ENCODE data around the gene TADA1. TPM values are rescaled to one million over a fixed set of nuclear protein-coding genes. Genes with fewer than 3 reads are reported as not detected.

Gene TADA1
- total RNA-seq, 3 donors from 2014 or later = 19.3 to 20.2 (median 19.7) TPM

DNA sequence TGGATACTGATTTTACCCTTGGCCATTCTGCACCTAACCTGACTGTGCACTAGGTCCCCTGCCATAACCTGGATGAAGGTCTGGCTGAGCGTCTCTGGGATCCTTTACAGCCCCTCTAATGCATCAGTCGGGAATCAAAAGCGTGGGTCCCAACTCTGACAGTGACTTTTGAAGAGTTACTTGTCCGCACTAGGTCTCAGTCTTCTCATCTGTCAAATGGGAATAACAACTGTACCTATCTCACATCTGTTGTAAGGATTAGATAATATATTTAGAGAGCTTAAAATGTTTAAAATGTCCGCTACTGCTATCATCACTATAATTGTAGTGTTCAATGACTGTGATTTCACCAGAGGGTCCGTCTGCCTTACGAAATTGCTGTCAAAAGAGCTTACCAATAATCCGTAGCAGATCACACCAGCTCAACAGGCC, 746 bp downstream of the TADA1 start:
- H3K36me3 Mint-ChIP-seq (ENCODE audit: insufficient read depth) = peaks cover 7% of the 10 kb centered on the region
- ATAC-seq = no peak

DNA sequence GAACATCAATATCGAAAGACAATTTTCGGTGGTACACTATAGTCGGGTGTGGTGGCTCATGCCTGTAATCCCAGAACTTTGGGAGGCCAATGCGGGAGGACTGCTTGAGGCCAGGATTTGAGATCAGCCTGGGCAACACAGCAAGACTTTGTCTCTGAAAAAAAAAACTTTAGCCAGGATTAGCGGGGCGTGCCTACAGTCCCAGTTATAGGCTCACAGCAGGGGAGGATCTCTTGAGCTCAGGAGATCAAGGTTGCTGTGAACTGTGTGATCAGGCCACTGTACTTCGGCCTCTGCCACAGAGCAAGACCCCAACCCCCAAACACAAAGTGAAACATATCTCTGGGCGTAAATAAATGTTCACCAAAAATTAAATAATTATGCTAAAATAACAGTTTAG, 1.6 kb downstream of the TADA1 start:
- Mint-ChIP-seq H3K27me3 (ENCODE audit: low read depth) (no peaks in the 10 kb centered on the region), H3K4me3 (peak overlapping the region; percentile 40), H3K9me3 (no peaks in the 10 kb centered on the region), H3K4me1 (ENCODE audit: low read depth) (peaks cover 46% of the 10 kb centered on the region), H3K36me3 (ENCODE audit: insufficient read depth) (peaks cover 7% of the 10 kb centered on the region)
- ATAC-seq (no peak), DNase-seq (no peak)

More for the DNA sequence above, 746 bp downstream of the TADA1 start:
- H3K27me3 Mint-ChIP-seq (ENCODE audit: low read depth) = no peaks in the 10 kb centered on the region
- H3K4me1 Mint-ChIP-seq (ENCODE audit: low read depth) = peaks cover 41% of the 10 kb centered on the region
- peak overlapping the region; percentile 96 for H3K4me3 Mint-ChIP-seq
- no peak for DNase-seq
- no peaks in the 10 kb centered on the region for H3K9me3 Mint-ChIP-seq

DNA sequence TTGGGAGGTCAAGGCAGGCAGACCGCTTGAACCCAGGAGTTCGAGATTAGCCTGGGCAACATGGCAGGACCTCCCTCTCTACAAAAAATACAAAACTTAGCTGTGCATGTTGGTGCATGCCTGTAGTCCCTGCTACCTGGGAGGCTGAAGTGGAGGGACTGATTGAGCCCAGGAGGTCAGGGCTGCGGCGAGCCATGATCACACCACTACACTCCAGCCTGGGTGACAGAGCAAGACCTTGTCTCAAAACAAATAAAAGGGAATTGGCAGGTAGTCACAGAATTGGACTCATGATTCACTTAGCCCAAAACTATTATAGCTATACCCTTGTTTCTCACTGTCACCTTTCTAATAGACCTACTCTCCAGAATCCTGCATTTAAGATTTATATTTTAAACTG, 5.5 kb downstream of the TADA1 start:
- no peak overlapping the region for H3K4me3 Mint-ChIP-seq
- no peaks in the 10 kb centered on the region for H3K9me3 Mint-ChIP-seq
- no peak for ATAC-seq
- H3K4me1 Mint-ChIP-seq (ENCODE audit: low read depth) = peaks cover 48% of the 10 kb centered on the region
- no peaks in the 10 kb centered on the region for H3K27me3 Mint-ChIP-seq (ENCODE audit: low read depth)
- no peak for DNase-seq
- peaks cover 17% of the 10 kb centered on the region for H3K36me3 Mint-ChIP-seq (ENCODE audit: insufficient read depth)

DNA sequence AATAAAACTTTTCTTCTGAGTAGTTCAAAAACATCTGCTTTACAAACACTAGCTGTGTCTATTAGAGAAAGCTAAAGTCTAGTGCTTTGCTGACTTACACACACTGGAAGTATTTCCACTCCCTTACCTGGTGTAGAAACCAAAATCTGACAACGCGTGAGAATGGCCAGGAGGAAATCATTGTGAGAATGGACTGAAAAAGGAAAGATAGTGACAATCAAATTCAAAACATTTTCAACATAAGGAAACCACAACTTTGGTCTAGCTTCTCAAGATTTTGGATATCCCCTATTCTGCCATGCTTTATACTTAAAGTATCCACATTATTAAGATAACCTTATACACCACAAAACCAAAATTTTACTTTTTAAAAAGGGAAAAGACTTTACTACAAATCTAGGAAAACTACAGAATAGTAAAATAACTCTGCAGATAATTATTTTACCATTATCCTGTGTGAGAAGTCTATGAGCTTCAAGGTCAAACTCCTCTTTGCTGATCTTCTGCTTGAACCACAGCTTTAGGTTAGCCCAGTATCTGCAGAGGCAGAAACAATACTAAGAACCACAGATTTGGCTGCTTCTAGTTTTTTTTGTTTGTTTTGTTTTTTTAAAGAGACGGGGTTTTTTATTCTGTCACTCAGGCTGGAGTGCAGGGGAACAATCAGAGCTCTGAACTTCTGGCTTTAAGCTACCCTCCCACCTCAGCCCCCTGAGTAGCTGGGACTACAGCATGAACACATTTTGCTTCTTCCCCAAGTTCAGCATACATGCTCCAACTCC, 6.6 kb downstream of the TADA1 start:
- Mint-ChIP-seq H3K4me3 (no peak overlapping the region), H3K36me3 (ENCODE audit: insufficient read depth) (peaks cover 18% of the 10 kb centered on the region), H3K4me1 (ENCODE audit: low read depth) (peaks cover 38% of the 10 kb centered on the region), H3K27me3 (ENCODE audit: low read depth) (no peaks in the 10 kb centered on the region), H3K9me3 (no peaks in the 10 kb centered on the region)
- ATAC-seq (no peak), DNase-seq (no peak)

DNA sequence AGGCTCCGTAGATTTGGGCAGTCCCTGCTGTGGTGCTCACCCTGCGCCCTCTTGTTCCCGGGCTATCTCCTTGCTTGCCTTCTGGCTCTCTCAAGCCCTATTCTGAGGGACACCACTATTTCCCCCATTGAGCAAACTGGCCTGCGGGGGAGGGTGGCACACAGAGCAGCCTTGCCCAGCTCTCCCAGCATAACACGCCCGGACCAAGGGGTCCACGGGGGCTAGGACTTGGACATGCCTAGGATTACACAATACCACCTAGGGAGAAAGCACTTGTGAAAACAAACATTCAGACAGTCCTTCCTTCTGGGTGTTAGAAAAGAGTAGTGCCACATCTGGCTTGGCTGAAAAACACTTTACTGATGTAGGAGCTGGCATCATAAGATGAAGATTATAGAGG, 7.4 kb downstream of the TADA1 start:
- no peaks in the 10 kb centered on the region for H3K9me3 Mint-ChIP-seq
- no peak overlapping the region for H3K4me3 Mint-ChIP-seq
- DNase-seq (no peak), ATAC-seq (no peak)
- H3K27me3 Mint-ChIP-seq (ENCODE audit: low read depth) = no peaks in the 10 kb centered on the region
- H3K36me3 Mint-ChIP-seq (ENCODE audit: insufficient read depth) = peaks cover 25% of the 10 kb centered on the region
- peaks cover 33% of the 10 kb centered on the region for H3K4me1 Mint-ChIP-seq (ENCODE audit: low read depth)

DNA sequence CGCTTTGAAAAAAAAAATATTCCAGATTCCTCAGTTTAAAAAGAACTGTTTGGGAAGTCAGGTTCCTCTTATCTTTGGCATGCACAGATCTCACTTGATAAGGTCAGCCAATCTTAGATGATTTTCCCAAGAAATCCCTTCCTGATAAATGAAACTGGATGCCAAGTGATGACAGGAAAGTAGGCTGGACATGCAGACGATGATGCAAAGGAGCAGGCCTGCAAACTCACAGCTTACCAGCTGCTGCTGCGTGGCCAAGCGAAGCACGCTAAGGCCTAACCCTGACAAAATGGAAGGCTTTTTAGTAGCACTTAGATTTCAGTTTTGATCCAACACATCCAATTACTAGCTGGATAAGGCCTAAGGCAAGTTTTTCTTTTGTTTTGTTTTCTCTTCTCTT, 10.1 kb downstream of the TADA1 start:
- Mint-ChIP-seq H3K9me3 (no peaks in the 10 kb centered on the region), H3K27me3 (ENCODE audit: low read depth) (no peaks in the 10 kb centered on the region), H3K4me3 (no peak overlapping the region), H3K36me3 (ENCODE audit: insufficient read depth) (peaks cover 30% of the 10 kb centered on the region), H3K4me1 (ENCODE audit: low read depth) (peaks cover 13% of the 10 kb centered on the region)
- DNase-seq (no peak), ATAC-seq (no peak)

DNA sequence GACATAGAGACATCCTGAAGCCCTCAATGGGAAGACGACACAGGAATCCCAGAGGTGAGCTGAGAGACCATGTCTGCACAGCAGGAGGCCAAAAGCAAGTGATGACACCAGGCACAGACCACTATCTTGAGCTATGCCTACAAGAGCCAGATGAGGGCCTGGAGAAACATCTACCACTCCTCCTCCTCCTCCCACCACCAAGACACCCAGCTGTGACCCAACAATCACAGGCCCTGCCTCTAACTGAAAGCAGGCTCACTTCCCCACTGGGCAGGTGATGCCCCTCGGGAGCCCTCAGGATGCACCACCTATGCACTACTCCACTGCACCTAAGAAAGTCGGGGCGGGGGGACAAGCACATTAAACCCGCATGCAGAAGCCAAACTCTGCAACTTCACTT, 16.5 kb downstream of the TADA1 start:
- peaks cover 3% of the 10 kb centered on the region for H3K4me1 Mint-ChIP-seq (ENCODE audit: low read depth)
- ATAC-seq = no peak
- H3K9me3 Mint-ChIP-seq = no peaks in the 10 kb centered on the region
- no peak for DNase-seq
- H3K4me3 Mint-ChIP-seq = no peak overlapping the region
- peaks cover 42% of the 10 kb centered on the region for H3K36me3 Mint-ChIP-seq (ENCODE audit: insufficient read depth)
- no peaks in the 10 kb centered on the region for H3K27me3 Mint-ChIP-seq (ENCODE audit: low read depth)

DNA sequence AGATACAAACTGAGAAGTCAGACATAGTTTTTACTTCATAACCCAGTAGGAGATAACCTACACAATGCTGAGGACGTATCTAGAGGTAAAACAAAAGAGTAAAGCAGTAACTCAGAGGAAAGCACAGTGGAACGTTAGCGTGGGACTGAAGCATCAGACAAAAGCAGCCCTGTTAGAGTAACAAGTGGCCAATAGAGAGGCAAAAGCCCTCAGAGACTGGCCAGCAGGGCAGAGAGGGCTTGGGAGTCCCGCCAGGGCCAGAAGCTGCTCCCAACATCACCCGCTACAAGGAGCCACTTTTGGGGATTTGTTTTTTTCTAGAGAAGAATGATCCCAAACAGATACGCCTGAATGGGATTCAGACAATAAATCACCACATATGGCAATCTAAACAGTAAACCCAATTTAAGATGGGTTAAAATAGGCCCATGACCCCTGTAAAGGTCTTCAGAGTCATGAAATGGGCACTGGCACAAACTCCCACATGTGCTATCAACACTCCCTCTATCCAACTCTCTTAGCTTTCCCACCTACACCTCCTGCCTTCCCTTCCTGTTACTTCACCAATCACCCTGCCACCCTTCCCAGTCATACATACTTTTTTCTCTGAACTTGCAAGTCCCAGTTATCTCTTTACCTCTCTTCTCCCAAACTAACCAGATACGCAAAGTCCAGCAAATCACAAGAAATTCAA, 17.2 kb downstream of the TADA1 start:
- Mint-ChIP-seq H3K36me3 (ENCODE audit: insufficient read depth) (peaks cover 44% of the 10 kb centered on the region), H3K9me3 (no peaks in the 10 kb centered on the region), H3K4me3 (no peak overlapping the region), H3K27me3 (ENCODE audit: low read depth) (no peaks in the 10 kb centered on the region), H3K4me1 (ENCODE audit: low read depth) (peaks cover 5% of the 10 kb centered on the region)
- DNase-seq (no peak), ATAC-seq (no peak)

DNA sequence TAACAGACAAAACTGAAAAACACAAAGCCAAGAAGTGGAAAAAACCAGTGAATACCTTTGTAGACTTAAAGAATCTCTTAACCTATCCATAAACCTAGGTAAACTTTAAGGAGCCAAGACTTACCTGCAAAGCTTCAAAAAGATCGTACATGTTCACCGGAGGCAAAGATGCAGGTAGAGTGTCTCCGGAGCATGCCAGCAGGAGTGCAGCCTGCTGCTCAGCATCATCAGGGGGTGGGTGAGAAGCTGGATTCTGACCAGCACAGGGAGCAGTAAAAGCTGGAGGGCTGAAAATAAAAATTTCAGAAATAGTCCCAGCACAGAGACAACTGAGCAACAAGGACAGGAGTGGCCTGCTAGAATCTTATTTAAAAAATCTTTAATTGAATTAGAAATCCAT, 18.1 kb downstream of the TADA1 start:
- Mint-ChIP-seq H3K27me3 (ENCODE audit: low read depth) (no peaks in the 10 kb centered on the region), H3K4me1 (ENCODE audit: low read depth) (peaks cover 11% of the 10 kb centered on the region), H3K4me3 (no peak overlapping the region), H3K36me3 (ENCODE audit: insufficient read depth) (peaks cover 47% of the 10 kb centered on the region), H3K9me3 (no peaks in the 10 kb centered on the region)
- ATAC-seq (no peak), DNase-seq (no peak)

DNA sequence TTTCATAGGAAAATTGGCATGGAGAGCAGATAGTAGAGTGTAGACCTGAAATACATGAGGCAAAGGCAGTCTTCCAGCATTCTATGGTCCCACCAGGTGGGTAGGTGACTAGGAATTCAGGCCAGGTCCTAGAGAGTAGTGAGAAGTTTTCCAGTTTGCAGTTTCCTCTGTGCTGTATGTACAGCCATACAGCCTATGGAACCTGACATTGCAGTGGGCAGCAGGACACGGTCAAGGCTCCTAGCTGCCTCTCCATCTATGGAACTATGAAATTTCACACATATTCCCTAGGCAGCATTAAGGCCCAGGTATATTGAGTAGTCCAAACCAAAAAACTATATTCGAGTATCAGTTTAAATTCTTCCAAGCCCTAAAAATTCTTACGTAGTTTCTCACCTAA, 20.5 kb downstream of the TADA1 start:
- Mint-ChIP-seq H3K27me3 (ENCODE audit: low read depth) (no peaks in the 10 kb centered on the region), H3K36me3 (ENCODE audit: insufficient read depth) (peaks cover 57% of the 10 kb centered on the region), H3K4me1 (ENCODE audit: low read depth) (peaks cover 25% of the 10 kb centered on the region), H3K4me3 (no peak overlapping the region), H3K9me3 (no peaks in the 10 kb centered on the region)
- no peak for DNase-seq
- no peak for ATAC-seq

DNA sequence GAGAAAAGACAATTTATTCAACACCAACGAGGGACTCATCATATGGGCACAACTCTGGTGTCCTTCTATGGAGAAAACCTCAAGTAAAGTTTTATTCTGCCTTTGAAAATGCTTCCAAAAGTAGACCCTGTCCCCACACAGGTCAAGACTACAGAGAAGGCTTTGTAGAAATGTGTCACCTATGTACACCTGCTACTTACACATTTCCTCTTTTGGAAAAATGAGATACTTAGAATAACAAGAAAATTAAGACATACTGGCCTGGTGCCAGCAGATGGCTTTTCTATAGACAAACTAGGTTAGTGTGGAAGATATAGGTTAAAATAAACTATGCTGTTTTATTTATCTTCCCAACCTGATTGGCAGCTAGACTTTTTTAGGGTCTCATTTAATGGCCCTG, 23.1 kb downstream of the TADA1 start:
- peaks cover 70% of the 10 kb centered on the region for H3K36me3 Mint-ChIP-seq (ENCODE audit: insufficient read depth)
- H3K9me3 Mint-ChIP-seq = no peaks in the 10 kb centered on the region
- ATAC-seq (no peak), DNase-seq (no peak)
- peaks cover 24% of the 10 kb centered on the region for H3K4me1 Mint-ChIP-seq (ENCODE audit: low read depth)
- H3K4me3 Mint-ChIP-seq = no peak overlapping the region
- no peaks in the 10 kb centered on the region for H3K27me3 Mint-ChIP-seq (ENCODE audit: low read depth)

DNA sequence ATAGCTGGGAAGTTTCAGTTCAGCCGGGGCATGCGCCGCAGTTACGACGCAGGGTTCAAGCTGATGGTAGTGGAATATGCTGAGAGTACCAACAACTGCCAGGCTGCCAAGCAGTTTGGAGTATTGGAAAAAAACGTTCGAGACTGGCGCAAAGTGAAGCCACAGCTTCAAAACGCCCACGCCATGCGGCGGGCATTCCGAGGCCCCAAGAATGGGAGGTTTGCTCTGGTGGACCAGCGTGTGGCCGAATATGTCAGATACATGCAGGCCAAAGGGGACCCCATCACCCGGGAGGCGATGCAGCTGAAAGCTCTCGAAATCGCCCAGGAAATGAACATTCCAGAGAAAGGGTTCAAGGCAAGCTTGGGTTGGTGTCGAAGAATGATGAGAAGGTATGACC, 26.9 kb downstream of the TADA1 start:
- no peak overlapping the region for H3K4me3 Mint-ChIP-seq
- H3K36me3 Mint-ChIP-seq (ENCODE audit: insufficient read depth) = peaks cover 78% of the 10 kb centered on the region
- H3K27me3 Mint-ChIP-seq (ENCODE audit: low read depth) = no peaks in the 10 kb centered on the region
- H3K9me3 Mint-ChIP-seq = no peaks in the 10 kb centered on the region
- DNase-seq (no peak), ATAC-seq (no peak)
- peaks cover 47% of the 10 kb centered on the region for H3K4me1 Mint-ChIP-seq (ENCODE audit: low read depth)

DNA sequence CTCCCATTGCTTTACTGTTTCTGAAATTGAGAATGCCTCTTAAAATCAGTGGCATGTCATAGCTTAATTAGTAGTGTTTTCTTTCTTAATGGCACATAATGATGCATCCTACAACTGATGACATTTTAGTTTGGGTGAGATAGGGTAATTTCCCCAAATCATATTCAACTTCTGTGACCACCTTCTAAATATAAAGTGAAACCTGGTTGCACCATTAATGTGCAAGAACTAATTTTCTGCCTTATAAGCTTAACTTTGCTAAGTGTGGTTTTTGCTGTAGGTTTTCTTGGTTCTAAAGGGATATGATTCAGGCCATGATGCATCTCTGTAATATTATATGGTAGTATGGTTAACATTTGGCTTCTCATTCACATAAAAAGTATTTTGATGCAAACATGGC, 27.9 kb downstream of the TADA1 start:
- Mint-ChIP-seq H3K4me1 (ENCODE audit: low read depth) (peaks cover 46% of the 10 kb centered on the region), H3K27me3 (ENCODE audit: low read depth) (no peaks in the 10 kb centered on the region), H3K4me3 (no peak overlapping the region), H3K36me3 (ENCODE audit: insufficient read depth) (peaks cover 77% of the 10 kb centered on the region), H3K9me3 (no peaks in the 10 kb centered on the region)
- ATAC-seq (peak; percentile 64 to 84), DNase-seq (no peak)

DNA sequence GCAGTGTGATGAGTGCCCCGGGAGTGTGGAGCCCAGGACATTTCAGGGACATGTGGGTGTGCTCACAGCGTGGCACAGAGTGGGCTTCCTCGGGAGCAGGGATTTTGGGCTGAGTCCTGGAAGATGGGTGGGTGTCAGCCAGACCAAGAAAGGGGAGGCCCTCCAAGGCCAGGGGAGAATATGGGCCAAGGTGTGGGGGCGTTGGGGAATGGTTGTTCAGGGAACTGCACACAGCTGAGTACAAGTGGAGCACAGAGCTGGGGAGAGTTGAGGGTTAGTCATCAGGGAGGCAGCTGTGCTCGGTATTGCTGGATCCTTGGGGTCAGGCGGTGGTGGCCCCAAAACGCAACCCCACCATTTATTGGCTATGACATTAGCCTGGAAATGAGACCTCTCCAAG, 31.3 kb downstream of the TADA1 start:
- peaks cover 55% of the 10 kb centered on the region for H3K4me1 Mint-ChIP-seq (ENCODE audit: low read depth)

More for the DNA sequence above, 31.3 kb downstream of the TADA1 start:
- Mint-ChIP-seq H3K4me3 (no peak overlapping the region), H3K36me3 (ENCODE audit: insufficient read depth) (peaks cover 65% of the 10 kb centered on the region), H3K27me3 (ENCODE audit: low read depth) (no peaks in the 10 kb centered on the region), H3K9me3 (no peaks in the 10 kb centered on the region)
- no peak for DNase-seq
- no peak for ATAC-seq

Measured in activated T-cell treated with anti-CD3 and anti-CD28 coated beads, Interleukin-2, amount 50 U/mL, for 4 hours (primary cell).